Hepatocyte (in vitro differentiated cells): Measurements from ENCODE around the gene PTPRN2.

Experiments
- EZH2 ChIP-seq: fragments of 200-600 bp; sonication (generic); IDR thresholded peaks from 2 replicates; pipeline ENCODE4 v1.6.1; 2016; ENCODE audit warnings: antibody characterized with exemption, mild to moderate bottlenecking, borderline replicate concordance
- EZH2phosphoT487 ChIP-seq: fragments of 200-600 bp; sonication (generic); IDR thresholded peaks from one replicate; pipeline ENCODE4 v1.6.1; 2018; ENCODE audit warnings: antibody characterized with exemption, mild to moderate bottlenecking, low read depth, moderate library complexity; ENCODE audit not compliant: unreplicated experiment, severe bottlenecking
- TF ChIP-seq, protein P1 (sequence below): fragments of 200-600 bp; sonication (generic); IDR thresholded peaks from 2 replicates; pipeline ENCODE4 v1.5.1; 2016; ENCODE audit warnings: antibody characterized with exemption, mild to moderate bottlenecking; ENCODE audit not compliant: poor library complexity

DNA sequence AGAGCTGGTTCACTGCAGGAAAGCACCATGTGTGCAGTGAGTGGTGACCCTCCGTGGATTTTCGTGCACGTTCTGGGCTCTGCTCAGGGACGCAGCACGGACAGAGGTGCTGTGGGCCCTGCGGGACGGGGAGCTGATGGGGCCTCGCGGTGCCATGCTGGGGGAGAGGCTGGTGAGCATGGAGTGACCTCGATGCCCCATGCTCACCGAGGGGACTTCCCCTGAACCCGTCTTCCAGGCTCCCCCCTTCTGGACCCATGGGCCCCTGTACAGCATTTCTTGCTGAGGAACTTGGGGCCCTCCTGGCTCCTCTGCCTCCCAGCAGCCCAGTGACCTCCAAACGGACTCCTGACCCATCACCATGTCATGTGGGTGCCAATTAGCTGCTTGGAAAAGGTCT is 997.1 kb downstream of the PTPRN2 start:
- TF ChIP-seq, protein P1, sequence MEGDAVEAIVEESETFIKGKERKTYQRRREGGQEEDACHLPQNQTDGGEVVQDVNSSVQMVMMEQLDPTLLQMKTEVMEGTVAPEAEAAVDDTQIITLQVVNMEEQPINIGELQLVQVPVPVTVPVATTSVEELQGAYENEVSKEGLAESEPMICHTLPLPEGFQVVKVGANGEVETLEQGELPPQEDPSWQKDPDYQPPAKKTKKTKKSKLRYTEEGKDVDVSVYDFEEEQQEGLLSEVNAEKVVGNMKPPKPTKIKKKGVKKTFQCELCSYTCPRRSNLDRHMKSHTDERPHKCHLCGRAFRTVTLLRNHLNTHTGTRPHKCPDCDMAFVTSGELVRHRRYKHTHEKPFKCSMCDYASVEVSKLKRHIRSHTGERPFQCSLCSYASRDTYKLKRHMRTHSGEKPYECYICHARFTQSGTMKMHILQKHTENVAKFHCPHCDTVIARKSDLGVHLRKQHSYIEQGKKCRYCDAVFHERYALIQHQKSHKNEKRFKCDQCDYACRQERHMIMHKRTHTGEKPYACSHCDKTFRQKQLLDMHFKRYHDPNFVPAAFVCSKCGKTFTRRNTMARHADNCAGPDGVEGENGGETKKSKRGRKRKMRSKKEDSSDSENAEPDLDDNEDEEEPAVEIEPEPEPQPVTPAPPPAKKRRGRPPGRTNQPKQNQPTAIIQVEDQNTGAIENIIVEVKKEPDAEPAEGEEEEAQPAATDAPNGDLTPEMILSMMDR, result no peak
- TF ChIP-seq EZH2, result no peak
- TF ChIP-seq EZH2phosphoT487, result no peak
